Endodermal cell (in vitro differentiated cells): ENCODE measurements around the gene TRIP4. TPM values are rescaled to one million over a fixed set of nuclear protein-coding genes. Genes with fewer than 3 reads are reported as not detected.

ENCODE experiments used
- DNase-seq: peaks from one replicate; pipeline ENCODE4 v3.0.0-alpha.2; 2017
- H3K27ac ChIP-seq: 2 replicates; pipeline ENCODE4 v1.5.1; 2013; ENCODE audit warnings: mild to moderate bottlenecking, low read depth, low read length, moderate library complexity
- H3K27me3 ChIP-seq: 2 replicates; pipeline ENCODE4 v1.6.1; 2013; ENCODE audit warnings: mild to moderate bottlenecking, low read length, moderate library complexity; ENCODE audit not compliant: insufficient read depth, control insufficient read depth, poor library complexity, severe bottlenecking
- H3K36me3 ChIP-seq: 2 replicates; pipeline ENCODE4 v1.7.0; 2013; ENCODE audit warnings: mild to moderate bottlenecking, low read length, moderate library complexity; ENCODE audit not compliant: control insufficient read depth, insufficient read depth
- H3K4me1 ChIP-seq: one replicate; pipeline ENCODE4 v1.7.0; 2013; ENCODE audit warnings: low read length; ENCODE audit not compliant: control insufficient read depth, insufficient read depth
- H3K4me3 ChIP-seq: 2 replicates; pipeline ENCODE4 v1.5.1; 2013; ENCODE audit warnings: mild to moderate bottlenecking, low read length, moderate library complexity
- H3K9ac ChIP-seq: 2 replicates; pipeline ENCODE4 v1.6.1; 2013; ENCODE audit warnings: mild to moderate bottlenecking, low read length, moderate library complexity; ENCODE audit not compliant: poor library complexity, severe bottlenecking; ENCODE audit errors: extremely low read depth
- H3K9me3 ChIP-seq: 2 replicates; pipeline ENCODE4 v1.6.1; 2013; ENCODE audit warnings: mild to moderate bottlenecking, low read length, moderate library complexity; ENCODE audit not compliant: control insufficient read depth
- H3K27ac Mint-ChIP-seq: 2 replicates; pipeline ENCODE4 v1.8.0; 2020; ENCODE audit warnings: mixed read lengths
- H3K27me3 Mint-ChIP-seq: 2 replicates; pipeline ENCODE4 v1.8.0; 2021; ENCODE audit warnings: mild to moderate bottlenecking, mixed read lengths; ENCODE audit not compliant: insufficient read depth
- H3K36me3 Mint-ChIP-seq: 2 replicates; pipeline ENCODE4 v1.8.0; 2020; ENCODE audit warnings: low read depth, mixed read lengths
- H3K4me1 Mint-ChIP-seq: 2 replicates; pipeline ENCODE4 v1.8.0; 2020; ENCODE audit warnings: mixed read lengths
- H3K4me3 Mint-ChIP-seq: 2 replicates; pipeline ENCODE4 v1.8.0; 2020; ENCODE audit warnings: mild to moderate bottlenecking, moderate library complexity, mixed read lengths
- H3K9me3 Mint-ChIP-seq: 2 replicates; pipeline ENCODE4 v1.8.0; 2020; ENCODE audit warnings: mild to moderate bottlenecking, mixed read lengths
- WGBS, 2 experiments: methylation state at CpG; one replicate each; pipeline versions ENCODE4 v1.1.5 to v1.1.7; 2013; ENCODE audit warnings: missing lambda C conversion rate in 2 of 2, mixed read lengths in 1 of 2; ENCODE audit not compliant: insufficient coverage in 1 of 2, insufficient read length in 1 of 2; 5-methylcytosine and 5-hydroxymethylcytosine counted together
- total RNA-seq, 2 donors: library from RNA; stranded (reverse); fragmentation: NEBNext Ultra II Directional in 1 of 2; extraction: Animal tissue kit (Norgen Biotek cat#: 25700) in 1 of 2; gene quantifications; 2 replicates in 1 of 2; 3 replicates in 1 of 2; pipeline ENCODE4 v1.2.1, GENCODE V29; 2021
- TF ChIP-seq, protein P1 (sequence below): fragments of 200-600 bp; sonication (generic); conservative IDR thresholded peaks from 2 replicates; pipeline ENCODE4 v1.5.0; 2021; ENCODE audit warnings: antibody characterized with exemption, mild to moderate bottlenecking

TRIP4 gene
- total RNA-seq, 2 donors from 2014 or later = 26.5 to 29.1 TPM

DNA sequence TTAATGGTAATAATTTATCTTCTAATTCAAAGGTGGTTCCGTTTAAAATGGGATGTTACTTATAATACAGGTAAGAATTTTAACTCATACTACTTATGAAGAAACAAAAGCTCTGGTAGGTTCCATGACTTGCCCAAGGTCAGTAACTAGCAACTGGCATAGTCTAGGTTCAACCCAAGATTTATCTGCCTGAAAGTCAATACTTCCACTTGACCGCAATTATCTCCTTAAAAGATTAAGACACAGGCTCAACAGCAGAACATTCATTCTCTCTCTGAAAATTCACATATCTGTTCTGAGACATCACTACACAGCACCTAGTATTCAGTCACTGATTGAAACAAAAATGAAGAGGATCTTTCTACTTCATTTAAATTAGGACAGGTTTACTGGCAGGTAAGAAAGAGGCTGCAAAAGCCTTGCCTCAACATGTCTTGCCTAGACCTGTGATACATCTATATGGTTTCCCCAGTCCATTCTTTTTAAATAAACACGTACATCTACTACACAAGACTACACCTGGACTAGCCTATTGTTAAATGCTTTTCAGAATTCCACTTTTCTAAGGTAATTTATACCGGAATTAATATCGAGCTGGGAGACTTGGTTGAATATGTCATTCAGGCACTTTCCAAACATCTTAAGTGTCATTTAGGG lies 32.8 kb upstream of the TRIP4 start:
- H3K4me3 ChIP-seq = peak overlapping the region; percentile 86
- 26 to 41% methylated on average over 4 of the region's 5 CpGs for WGBS, 2 experiments
- no peaks in the 10 kb centered on the region for H3K9me3 ChIP-seq
- peaks cover 5% of the 10 kb centered on the region for H3K36me3 ChIP-seq
- H3K9me3 Mint-ChIP-seq = no peaks in the 10 kb centered on the region
- H3K4me1 ChIP-seq = no peaks in the 10 kb centered on the region
- peaks cover 14% of the 10 kb centered on the region for H3K4me1 Mint-ChIP-seq
- no peaks in the 10 kb centered on the region for H3K27me3 Mint-ChIP-seq
- peak overlapping the region; percentile 95 for H3K27ac Mint-ChIP-seq
- H3K27me3 ChIP-seq = no peaks in the 10 kb centered on the region
- H3K9ac ChIP-seq = peak overlapping the region; percentile 52
- TF ChIP-seq, protein P1, sequence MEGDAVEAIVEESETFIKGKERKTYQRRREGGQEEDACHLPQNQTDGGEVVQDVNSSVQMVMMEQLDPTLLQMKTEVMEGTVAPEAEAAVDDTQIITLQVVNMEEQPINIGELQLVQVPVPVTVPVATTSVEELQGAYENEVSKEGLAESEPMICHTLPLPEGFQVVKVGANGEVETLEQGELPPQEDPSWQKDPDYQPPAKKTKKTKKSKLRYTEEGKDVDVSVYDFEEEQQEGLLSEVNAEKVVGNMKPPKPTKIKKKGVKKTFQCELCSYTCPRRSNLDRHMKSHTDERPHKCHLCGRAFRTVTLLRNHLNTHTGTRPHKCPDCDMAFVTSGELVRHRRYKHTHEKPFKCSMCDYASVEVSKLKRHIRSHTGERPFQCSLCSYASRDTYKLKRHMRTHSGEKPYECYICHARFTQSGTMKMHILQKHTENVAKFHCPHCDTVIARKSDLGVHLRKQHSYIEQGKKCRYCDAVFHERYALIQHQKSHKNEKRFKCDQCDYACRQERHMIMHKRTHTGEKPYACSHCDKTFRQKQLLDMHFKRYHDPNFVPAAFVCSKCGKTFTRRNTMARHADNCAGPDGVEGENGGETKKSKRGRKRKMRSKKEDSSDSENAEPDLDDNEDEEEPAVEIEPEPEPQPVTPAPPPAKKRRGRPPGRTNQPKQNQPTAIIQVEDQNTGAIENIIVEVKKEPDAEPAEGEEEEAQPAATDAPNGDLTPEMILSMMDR = no peak
- DNase-seq = no peak
- H3K4me3 Mint-ChIP-seq = peak overlapping the region; percentile 94
- H3K27ac ChIP-seq = no peak overlapping the region
- peaks cover 2% of the 10 kb centered on the region for H3K36me3 Mint-ChIP-seq

DNA sequence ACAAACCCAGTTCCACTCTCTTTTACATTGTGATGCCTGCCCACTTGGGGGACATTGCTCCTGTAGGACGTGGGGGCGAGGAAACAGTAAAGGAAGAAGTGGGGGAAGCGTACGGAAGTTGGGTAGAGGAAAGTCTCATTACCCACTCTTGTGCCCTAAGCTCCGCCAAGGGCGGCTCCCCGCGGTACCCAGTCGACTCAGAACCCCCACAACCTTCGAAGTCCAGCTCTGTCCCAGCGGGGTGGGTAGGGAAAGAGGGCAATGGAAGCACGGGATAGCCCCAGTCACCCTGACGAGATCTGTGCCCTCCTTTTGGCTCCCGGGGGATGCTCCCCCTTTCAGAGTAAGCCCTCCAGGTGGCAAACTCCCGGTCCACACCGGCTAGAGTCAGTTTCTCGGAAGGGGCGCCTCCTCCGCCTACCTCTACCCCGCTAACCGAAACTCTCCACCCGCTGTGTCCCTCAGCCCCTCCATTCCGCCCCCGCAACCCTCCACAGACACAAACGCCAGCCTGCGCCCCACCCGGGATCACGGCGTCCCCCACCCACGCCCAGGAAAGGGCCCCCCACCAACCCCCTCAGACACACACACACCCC lies 32.2 kb upstream of the TRIP4 start:
- H3K27me3 ChIP-seq = no peaks in the 10 kb centered on the region
- H3K27ac Mint-ChIP-seq = peak overlapping the region; percentile 95
- peak; percentile 72 for DNase-seq
- H3K4me1 Mint-ChIP-seq = peaks cover 14% of the 10 kb centered on the region
- WGBS, 2 experiments = 0 to 2% methylated on average over 9 to 29 of the region's 30 CpGs
- H3K9me3 Mint-ChIP-seq = no peaks in the 10 kb centered on the region
- peaks cover 5% of the 10 kb centered on the region for H3K36me3 ChIP-seq
- H3K27me3 Mint-ChIP-seq = no peaks in the 10 kb centered on the region
- H3K4me3 ChIP-seq = peak overlapping the region; percentile 86
- TF ChIP-seq, protein P1 = no peak
- peak overlapping the region; percentile 94 for H3K4me3 Mint-ChIP-seq
- no peaks in the 10 kb centered on the region for H3K4me1 ChIP-seq
- H3K9me3 ChIP-seq = no peaks in the 10 kb centered on the region
- peaks cover 5% of the 10 kb centered on the region for H3K36me3 Mint-ChIP-seq
- H3K9ac ChIP-seq = peak overlapping the region; percentile 52
- peak overlapping the region; percentile 81 for H3K27ac ChIP-seq

DNA sequence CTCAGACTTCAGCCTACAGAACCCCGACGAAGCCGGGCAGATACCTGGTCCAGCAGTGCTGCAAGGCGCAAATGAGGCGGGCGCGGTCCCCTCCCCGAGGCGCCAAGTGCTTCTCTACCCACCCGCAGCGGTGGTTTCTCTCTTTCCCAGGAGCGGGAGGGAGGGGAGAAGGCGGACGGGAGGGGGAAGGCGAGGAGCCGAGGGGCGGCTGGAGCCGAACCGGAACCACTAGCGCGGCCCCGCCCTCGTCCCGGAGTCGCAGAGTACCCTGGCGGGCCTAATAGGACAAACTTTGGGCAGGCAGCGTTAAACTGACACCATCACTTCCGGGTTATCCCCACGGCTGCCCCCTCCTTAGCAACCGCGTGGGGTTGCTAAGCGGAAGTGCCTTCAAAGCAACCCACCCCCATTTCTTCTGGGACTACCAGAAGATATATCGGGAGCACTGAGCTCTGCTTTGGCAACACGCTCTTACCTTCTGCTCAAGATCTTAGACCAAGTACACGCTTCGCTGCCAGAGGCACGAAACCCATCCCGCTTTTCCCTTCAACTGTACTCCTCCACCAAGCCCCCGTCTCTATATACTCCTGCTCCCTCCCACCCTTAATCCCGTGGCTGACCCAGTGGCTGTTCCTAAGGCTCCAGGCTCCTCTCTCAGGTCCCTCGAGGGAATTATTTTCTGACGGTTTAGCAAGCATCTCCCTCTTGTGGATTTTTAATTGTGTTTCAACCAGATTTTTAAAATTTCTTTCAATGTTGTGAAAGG lies 31.5 kb upstream of the TRIP4 start, which contains the start of gene CSNK1G1:
Gene CSNK1G1 (minus strand): TSS at position 230 of the 766 bp plus-strand sequence. CDS start 55,674 bp downstream, outside the sequence.
- no peaks in the 10 kb centered on the region for H3K27me3 ChIP-seq
- H3K9me3 ChIP-seq = no peaks in the 10 kb centered on the region
- H3K4me3 Mint-ChIP-seq = peak within 1 kb of the TSS; percentile 94
- H3K36me3 Mint-ChIP-seq = peaks cover 4% of the 10 kb centered on the region
- H3K4me3 ChIP-seq = peak within 1 kb of the TSS; percentile 86
- peaks cover 14% of the 10 kb centered on the region for H3K4me1 Mint-ChIP-seq
- no peaks in the 10 kb centered on the region for H3K27me3 Mint-ChIP-seq
- WGBS, 2 experiments = 0% methylated on average over 8 to 38 of the region's 42 CpGs
- H3K27ac ChIP-seq = peak within 1 kb of the TSS; percentile 81
- H3K4me1 ChIP-seq = no peaks in the 10 kb centered on the region
- H3K27ac Mint-ChIP-seq = peak within 1 kb of the TSS; percentile 95
- no peaks in the 10 kb centered on the region for H3K9me3 Mint-ChIP-seq
- peak within 1 kb of the TSS; percentile 68 for H3K9ac ChIP-seq
- peaks cover 4% of the 10 kb centered on the region for H3K36me3 ChIP-seq
- TF ChIP-seq, protein P1 = peak; percentile 64
- peak; percentile 98 for DNase-seq
